ENCODE measurements around the gene GABPA. TPM values are rescaled to one million over a fixed set of nuclear protein-coding genes. Genes with fewer than 3 reads are reported as not detected.
A peak's percentile ranks its signal among the peaks of the same experiment; 100 is the strongest.

Gene GABPA
- polyA plus RNA-seq (2012; rRNA removed): 6.2 and 7.9 TPM in 2 replicates
- 10.1 and 11.8 TPM in 2 replicates for polyA plus RNA-seq (2012; cell fraction: cytosol; rRNA removed)
- polyA plus RNA-seq (2012; cell fraction: nucleus; rRNA removed): 5.6 and 10.4 TPM in 2 replicates

- WGBS (ENCODE audit: low lambda C conversion rate): under 1% methylated on average over 32 of the region's 64 CpGs
- Histone ChIP-seq H3K79me2 (ENCODE audit: insufficient read depth) (peaks cover 88% of the 10 kb centered on the region), H3K9ac (peak within 1 kb of the TSS; percentile 90), H3K27me3 (ENCODE audit: insufficient read depth) (no peaks in the 10 kb centered on the region), H3F3A (replicated peaks; ENCODE audit: insufficient read depth) (peaks cover 17% of the 10 kb centered on the region), H4K20me1 (ENCODE audit: insufficient read depth) (peaks cover 21% of the 10 kb centered on the region), H3K36me3 (replicated peaks in 1 of 2; ENCODE audit: control insufficient read depth in 1 of 2, insufficient read depth in 2 of 2, low read length in 1 of 2) (peaks cover under 1 to 7% of the 10 kb centered on the region in 2 experiments), H3K4me1 (ENCODE audit: control insufficient read depth in 1 of 2, insufficient read depth in 2 of 2, low read depth in 1 of 2, low read length in 1 of 2) (peaks cover 13 to 24% of the 10 kb centered on the region in 2 experiments; a peak in 3 of 4 replicates), H3K4me2 (peak within 1 kb of the TSS; percentile 80), H3K9me3 (no peaks in the 10 kb centered on the region), H3K9me2 (no peaks in the 10 kb centered on the region), H2AFZ (ENCODE audit: low read depth) (peak within 1 kb of the TSS; percentile 81), H3K27ac (ENCODE audit: low read depth in 2 of 2, low read length in 1 of 2) (peak within 1 kb of the TSS; percentile 97 to 99), H3K4me3 (ENCODE audit: low read depth in 2 of 2, low read length in 1 of 2) (peak within 1 kb of the TSS; percentile 83 to 94)
- DNase-seq: peak; percentile 91
- POLR2A ChIA-PET: interaction anchor here (0.6 to 2.0 kb wide), 4 partner anchors 15 to 1110 kb away, joined by 3 to 4 read pairs (median 4); partner anchors contain the start of gene ADAMTS1
- CTCF ChIA-PET: interaction anchor here (0.6 to 2.9 kb wide), 5 partner anchors 10 to 1110 kb away, joined by 3 to 16 read pairs (median 3); no protein-coding TSS in a partner anchor
- TF ChIP-seq TCF12 (IDR thresholded peaks at IDR 0.05) (0 out of 2 replicates have a peak, but pooled peaks have one; percentile 3), FOSL2 (IDR thresholded peaks at IDR 0.05; ENCODE audit: borderline replicate concordance, low read depth) (no peak), SIN3A (IDR thresholded peaks at IDR 0.05; ENCODE audit: borderline replicate concordance, low read depth, low read length) (0 out of 2 replicates have a peak, but pooled peaks have one; percentile 59), YY1 (IDR thresholded peaks at IDR 0.05; ENCODE audit: low read depth) (peak; percentile 93), MAX (IDR thresholded peaks at IDR 0.05; ENCODE audit: low read depth) (peak; percentile 69), FOXJ3 (CRISPR knock-in tag; IDR thresholded peaks at IDR 0.05) (no peak; the same call in 1 of the 2 replicates), ZBTB33 (IDR thresholded peaks at IDR 0.05; ENCODE audit: borderline replicate concordance, low read depth) (no peak; the same call in 1 of the 2 replicates), ELF1 (IDR thresholded peaks at IDR 0.05) (peak; percentile 82), RAD21 (IDR thresholded peaks at IDR 0.05; ENCODE audit: low read length) (no peak), NFIC (IDR thresholded peaks at IDR 0.05; ENCODE audit: borderline replicate concordance) (no peak; the same call in 1 of the 2 replicates), GATA2 (CRISPR knock-in tag; IDR thresholded peaks at IDR 0.05) (no peak), NRF1 (IDR thresholded peaks at IDR 0.05; ENCODE audit: low read depth, low read length) (peak; percentile 59), RXRA (IDR thresholded peaks at IDR 0.05; ENCODE audit: borderline replicate concordance, low read depth) (no peak), FOXM1 (IDR thresholded peaks at IDR 0.05; ENCODE audit: low read depth) (no peak), PBX3 (IDR thresholded peaks at IDR 0.05) (peak; percentile 19; the same call in 1 of the 2 replicates), CTCF (IDR thresholded peaks at IDR 0.05) (no peak), CHD2 (IDR thresholded peaks at IDR 0.05; ENCODE audit: low read length, partially characterized antibody) (peak; percentile 83), MXI1 (IDR thresholded peaks at IDR 0.05; ENCODE audit: low read depth, low read length) (peak; percentile 75; the same call in 1 of the 2 replicates), POLR2AphosphoS5 (IDR thresholded peaks at IDR 0.05; ENCODE audit: low read depth, low read length) (peak; percentile 96), USF2 (IDR thresholded peaks at IDR 0.05; ENCODE audit: borderline replicate concordance, low read depth, low read length) (no peak), JUND (IDR thresholded peaks at IDR 0.05) (no peak), IRF3 (IDR thresholded peaks at IDR 0.05; ENCODE audit: low read depth, low read length) (no peak), RFX5 (IDR thresholded peaks at IDR 0.05; ENCODE audit: low read length) (0 out of 2 replicates have a peak, but pooled peaks have one; percentile 61), RCOR1 (IDR thresholded peaks at IDR 0.05; ENCODE audit: low read length) (peak; percentile 50; the same call in 1 of the 2 replicates), GABPA (IDR thresholded peaks at IDR 0.05; ENCODE audit: low read depth) (peak; percentile 97), TAF1 (IDR thresholded peaks at IDR 0.05; ENCODE audit: borderline replicate concordance, low read depth, low read length) (peak; percentile 89)
These were observed at the start of gene GABPA, which contains the start of gene ATP5PF for GRCh38 chr21:25734904-25735645. TSS of gene GABPA (plus strand) at chr21:25734972. CDS start at chr21:25741599, 6,627 bp downstream. TSS of gene ATP5PF (minus strand) at chr21:25734904. CDS start at chr21:25729794, 5,110 bp downstream.

Data from SK-N-SH (cell line).